GM12874 (cell line): ENCODE data around the gene CYTIP.

Source experiments
- CTCF ChIP-seq: IDR thresholded peaks from 2 replicates; pipeline ENCODE4 v1.5.1; 2011; ENCODE audit warnings: low read depth, mild to moderate bottlenecking, control low read depth, low read length, moderate library complexity; ENCODE audit not compliant: insufficient read depth

The CYTIP gene

DNA sequence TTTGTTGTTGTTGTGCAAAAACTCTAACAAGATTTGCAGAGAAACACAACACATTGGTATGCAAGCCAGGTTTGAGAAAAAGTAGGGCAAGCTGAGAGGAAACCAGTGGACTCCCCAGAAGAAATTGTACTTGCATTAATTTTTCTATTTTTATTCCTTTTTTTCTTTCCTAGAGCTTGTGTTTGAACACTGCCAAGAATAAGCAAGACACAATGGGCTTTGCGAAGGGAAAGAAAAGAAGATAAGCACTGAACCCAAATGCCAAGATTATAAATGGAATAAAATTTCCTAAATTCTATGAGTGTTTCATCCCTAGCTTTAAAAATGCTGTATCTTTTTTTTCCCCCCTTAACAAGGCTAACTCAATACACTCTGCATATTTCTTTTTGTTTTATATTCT, 17.0 kb upstream of the CYTIP start:
- no peak for TF ChIP-seq CTCF

GRCh38 chr2:157460384-157460837, 16.5 kb upstream of the CYTIP start:
- no peak for TF ChIP-seq CTCF

DNA sequence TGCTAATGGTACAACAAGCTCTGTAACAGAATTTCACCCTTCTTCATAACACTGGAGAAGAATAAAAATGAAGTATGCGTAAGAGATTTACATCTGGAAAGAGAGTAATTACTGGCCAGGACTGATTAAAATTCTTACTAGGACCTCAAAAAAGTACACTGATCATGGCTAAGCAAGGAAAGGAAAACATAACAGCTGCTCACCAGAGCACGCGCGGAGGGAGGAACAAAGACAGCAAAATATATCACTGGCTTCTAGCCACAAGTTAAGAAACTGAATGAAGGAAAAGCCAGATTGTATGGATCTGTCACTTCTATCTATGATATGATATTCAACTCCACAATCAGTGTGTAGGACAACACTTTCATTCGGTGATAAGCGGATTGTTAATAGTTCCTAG, 15.6 kb upstream of the CYTIP start:
- no peak for TF ChIP-seq CTCF

GRCh38 chr2:157447741-157448140, 3.9 kb upstream of the CYTIP start:
- TF ChIP-seq CTCF = no peak

GRCh38 chr2:157447031-157447430, 3.1 kb upstream of the CYTIP start:
- no peak for TF ChIP-seq CTCF

DNA sequence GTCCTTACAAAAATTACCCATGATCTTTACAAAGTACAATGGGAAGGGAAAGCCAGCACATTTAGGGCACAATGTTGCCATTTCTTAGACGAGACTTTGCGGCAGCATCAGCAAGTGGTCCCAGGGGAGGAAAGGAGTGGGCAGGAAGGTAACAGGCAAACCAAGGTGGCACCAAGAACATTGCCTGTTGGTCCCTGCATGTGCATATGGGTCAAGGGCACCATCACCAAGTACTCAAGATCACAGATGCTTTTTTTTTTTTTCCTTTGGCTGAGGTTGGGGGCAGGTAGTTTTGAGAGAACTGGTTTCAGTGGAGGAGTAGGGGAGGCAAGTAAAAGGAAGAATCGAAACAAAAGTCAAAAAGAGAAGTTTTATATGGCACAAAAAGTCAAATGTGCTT, 752 bp upstream of the CYTIP start:
- no peak for TF ChIP-seq CTCF

DNA sequence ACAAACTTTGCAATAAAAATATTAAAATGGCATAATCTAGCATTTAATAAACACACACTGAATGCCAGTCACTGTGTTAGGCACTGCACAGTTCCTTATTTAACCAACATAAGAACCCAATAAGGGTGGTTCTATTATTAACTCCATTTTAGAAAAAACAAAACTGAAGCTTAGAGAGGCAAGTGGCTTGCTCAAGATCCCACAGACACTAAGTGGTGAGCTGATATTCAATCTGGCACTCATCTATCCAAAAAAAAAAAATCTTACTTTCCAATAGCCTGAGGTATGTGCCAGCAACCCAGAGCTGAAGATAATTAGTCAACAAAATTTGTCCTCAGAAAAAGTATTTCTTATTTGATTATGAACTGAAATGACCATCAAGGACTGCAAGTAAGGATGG, 799 bp downstream of the CYTIP start:
- TF ChIP-seq CTCF = no peak

DNA sequence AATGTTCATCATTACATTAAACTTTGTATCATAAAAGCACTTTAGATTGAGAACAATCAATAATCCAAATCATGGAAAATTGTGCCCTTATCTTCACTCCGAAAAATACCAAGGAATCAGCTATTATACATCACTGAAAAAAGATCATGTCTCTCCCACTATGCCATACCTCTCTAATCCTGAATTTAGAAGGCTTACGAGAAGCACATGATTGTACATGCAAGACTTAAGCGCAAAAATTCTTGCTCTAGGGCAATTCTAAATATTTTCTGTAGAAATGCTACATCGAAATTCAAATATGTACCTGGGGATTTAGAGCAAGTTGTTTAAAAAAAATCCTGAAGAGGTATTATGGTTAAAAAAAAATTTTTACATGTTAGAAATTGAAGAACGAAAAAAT, 1.3 kb downstream of the CYTIP start:
- TF ChIP-seq CTCF = no peak
